CD4-positive, alpha-beta T cell treated with Interleukin-6 for 4 hours (primary cell): ENCODE data around the gene AVPR2.
A peak's percentile ranks its signal among the peaks of the same experiment; 100 is the strongest.

Source experiments
- DNase-seq: peaks from one replicate; pipeline ENCODE4 v3.0.0-alpha.2; 2020; ENCODE audit warnings: mixed read lengths

The AVPR2 gene

GRCh38 chrX:153871946-153872878 is 32.3 kb upstream of the AVPR2 start:
- no peak for DNase-seq

GRCh38 chrX:153873282-153874084 is 31.0 kb upstream of the AVPR2 start:
- DNase-seq: no peak

- no peak for DNase-seq
Observed at GRCh38 chrX:153874085-153874365, 30.4 kb upstream of the AVPR2 start.

- no peak for DNase-seq
Observed at GRCh38 chrX:153874366-153875125, 29.9 kb upstream of the AVPR2 start.

- DNase-seq: peak; percentile 69
Observed at GRCh38 chrX:153875391-153876111, 28.9 kb upstream of the AVPR2 start.

- no peak for DNase-seq
Observed at GRCh38 chrX:153876112-153876491, 28.4 kb upstream of the AVPR2 start.

GRCh38 chrX:153877571-153878261 is 26.8 kb upstream of the AVPR2 start:
- DNase-seq: no peak

GRCh38 chrX:153878345-153878744 is 26.1 kb upstream of the AVPR2 start:
- DNase-seq: no peak

- DNase-seq: no peak
Observed at GRCh38 chrX:153878969-153879653, 25.4 kb upstream of the AVPR2 start.

- DNase-seq: no peak
Observed at GRCh38 chrX:153879741-153880439, 24.6 kb upstream of the AVPR2 start.

- no peak for DNase-seq
Observed at GRCh38 chrX:153880440-153880815, 24.0 kb upstream of the AVPR2 start.

- no peak for DNase-seq
Observed at GRCh38 chrX:153881281-153881680, 23.2 kb upstream of the AVPR2 start.

- no peak for DNase-seq
Observed at GRCh38 chrX:153882086-153882498, 22.4 kb upstream of the AVPR2 start.

GRCh38 chrX:153882557-153882956 is 21.9 kb upstream of the AVPR2 start:
- no peak for DNase-seq

GRCh38 chrX:153883163-153883843 is 21.2 kb upstream of the AVPR2 start:
- no peak for DNase-seq

GRCh38 chrX:153884136-153884535 is 20.3 kb upstream of the AVPR2 start:
- DNase-seq: no peak

GRCh38 chrX:153884590-153884989 is 19.9 kb upstream of the AVPR2 start:
- DNase-seq: no peak

GRCh38 chrX:153885208-153885787 is 19.2 kb upstream of the AVPR2 start:
- no peak for DNase-seq

GRCh38 chrX:153885968-153886903 is 18.2 kb upstream of the AVPR2 start, which contains the start of gene L1CAM:
TSS of gene L1CAM (minus strand) at chrX:153886173. CDS start at chrX:153875836, 10,337 bp downstream.
- peak; percentile 68 for DNase-seq
